CD4-positive, alpha-beta T cell treated with Interleukin-10 for 1 hour (primary cell): Measurements from ENCODE around the gene ANKRD62.
"Not testable (repeated sequence)": the region's sequence is repeated elsewhere in the genome, so short reads cannot be mapped to it uniquely, and the experiment has no call there.

ENCODE experiments used
- DNase-seq: peaks from one replicate; pipeline ENCODE4 v3.0.0-alpha.2; 2020

ANKRD62 gene

GRCh38 chr18:12066910-12067511 is 26.6 kb upstream of the ANKRD62 start:
- no peak for DNase-seq

- DNase-seq: no peak
These were observed 26.0 kb upstream of the ANKRD62 start for GRCh38 chr18:12067671-12068070.

- not testable (repeated sequence) for DNase-seq
These were observed 25.2 kb upstream of the ANKRD62 start for GRCh38 chr18:12068316-12068949.

- DNase-seq: no peak
These were observed 24.7 kb upstream of the ANKRD62 start for GRCh38 chr18:12068950-12069320.

GRCh38 chr18:12071066-12071465 is 22.6 kb upstream of the ANKRD62 start:
- DNase-seq: not testable (repeated sequence)

- DNase-seq: no peak
These were observed 20.6 kb upstream of the ANKRD62 start for GRCh38 chr18:12072996-12073395.

- DNase-seq: no peak
These were observed 18.9 kb upstream of the ANKRD62 start for GRCh38 chr18:12074736-12075135.

- no peak for DNase-seq
These were observed 17.1 kb upstream of the ANKRD62 start for GRCh38 chr18:12076424-12077140.

GRCh38 chr18:12077994-12078393 is 15.6 kb upstream of the ANKRD62 start:
- not testable (repeated sequence) for DNase-seq

- DNase-seq: no peak
These were observed 14.0 kb upstream of the ANKRD62 start for GRCh38 chr18:12079491-12080237.

- DNase-seq: no peak
These were observed 8.5 kb upstream of the ANKRD62 start for GRCh38 chr18:12085136-12085535.

GRCh38 chr18:12085786-12086185 is 7.9 kb upstream of the ANKRD62 start:
- DNase-seq: no peak

GRCh38 chr18:12086249-12086648 is 7.4 kb upstream of the ANKRD62 start:
- DNase-seq: no peak

- no peak for DNase-seq
These were observed 6.8 kb upstream of the ANKRD62 start for GRCh38 chr18:12086677-12087470.

GRCh38 chr18:12087471-12088025 is 6.1 kb upstream of the ANKRD62 start:
- no peak for DNase-seq

GRCh38 chr18:12088096-12088495 is 5.5 kb upstream of the ANKRD62 start:
- no peak for DNase-seq

- DNase-seq: no peak
These were observed 4.8 kb upstream of the ANKRD62 start for GRCh38 chr18:12088731-12089375.

GRCh38 chr18:12091538-12092141 is 2.0 kb upstream of the ANKRD62 start:
- DNase-seq: no peak

- no peak for DNase-seq
These were observed 1.0 kb upstream of the ANKRD62 start for GRCh38 chr18:12092398-12093229.

GRCh38 chr18:12098374-12098773 is 4.7 kb downstream of the ANKRD62 start:
- no peak for DNase-seq
